ENCODE data around the gene MXI1. TPM values are rescaled to one million over a fixed set of nuclear protein-coding genes. Genes with fewer than 3 reads are reported as not detected.
A peak's percentile ranks its signal among the peaks of the same experiment; 100 is the strongest.
"Not testable (repeated sequence)": the region's sequence is repeated elsewhere in the genome, so short reads cannot be mapped to it uniquely, and the experiment has no call there.

Gene MXI1
- total RNA-seq, 1 donor from 2014 or later, result 12.1 TPM

- no peak for DNase-seq (ENCODE audit: low read depth in 2 of 2)
These were observed 26.0 kb upstream of the MXI1 start for GRCh38 chr10:110181451-110181850.

DNA sequence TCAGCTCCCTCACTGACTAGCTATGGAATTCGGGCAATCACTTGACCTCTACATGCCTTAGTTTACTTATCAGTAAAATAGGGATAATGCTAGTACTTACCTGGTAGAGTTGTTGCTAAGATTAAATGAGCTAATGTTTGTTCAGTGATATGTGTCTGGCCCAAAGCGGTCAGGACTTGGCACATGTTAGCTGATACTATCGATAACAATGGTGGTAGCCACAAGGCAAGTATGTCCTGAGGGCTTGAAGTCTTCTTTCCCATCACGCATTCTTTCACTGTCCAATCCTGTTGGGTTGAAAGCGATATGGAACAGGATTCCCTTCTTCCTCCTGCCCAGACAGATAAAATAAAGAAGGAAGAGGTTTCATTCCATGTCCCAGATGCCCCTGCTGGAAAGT lies 25.5 kb upstream of the MXI1 start:
- DNase-seq (ENCODE audit: low read depth in 2 of 2), result no peak

DNA sequence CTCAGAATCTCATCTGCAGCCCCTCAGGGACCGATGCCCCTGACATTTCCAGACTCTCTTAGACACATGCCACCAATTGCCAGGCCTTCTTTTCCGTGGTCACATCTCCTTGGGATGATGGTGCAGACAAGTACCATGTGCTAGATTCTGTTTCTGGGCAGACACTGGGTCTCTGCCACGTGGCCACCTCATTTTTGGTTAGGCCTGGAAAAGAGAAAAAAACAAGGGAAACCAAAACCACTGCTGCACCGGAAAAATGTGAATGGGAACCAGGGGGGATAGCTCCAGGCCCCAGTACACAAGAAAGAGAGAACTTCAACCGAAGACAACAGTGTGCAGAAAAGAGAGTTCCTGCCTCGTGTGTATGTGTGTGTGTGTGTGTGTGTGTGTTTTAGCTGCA lies 23.0 kb upstream of the MXI1 start:
- no peak for DNase-seq (ENCODE audit: low read depth in 2 of 2)

GRCh38 chr10:110185646-110186182 lies 21.7 kb upstream of the MXI1 start:
- DNase-seq (ENCODE audit: low read depth in 2 of 2), result not testable (repeated sequence)

- DNase-seq (ENCODE audit: low read depth in 2 of 2), result no peak
These were observed 17.2 kb upstream of the MXI1 start for GRCh38 chr10:110190170-110190569.

- no peak for DNase-seq (ENCODE audit: low read depth in 2 of 2)
These were observed 14.9 kb upstream of the MXI1 start for GRCh38 chr10:110192552-110192951.

DNA sequence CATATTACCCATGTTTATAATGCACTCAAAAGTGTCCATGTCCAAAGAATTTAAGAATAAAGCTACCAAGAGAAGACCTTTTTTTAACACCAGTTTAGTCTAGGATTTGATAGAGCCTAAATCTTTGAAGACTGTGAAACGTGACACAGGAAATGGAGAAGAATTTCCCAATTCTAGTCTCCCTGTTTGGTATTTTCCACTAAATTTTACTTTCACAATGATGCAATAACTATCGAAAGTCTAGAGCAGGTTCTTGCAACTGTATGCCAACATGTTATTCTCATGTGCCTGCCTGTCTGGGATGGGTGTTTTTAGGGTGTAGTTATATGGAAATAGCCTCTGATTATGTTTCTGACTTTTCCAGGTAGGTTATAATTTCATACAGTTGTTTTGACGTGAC lies 6.9 kb upstream of the MXI1 start:
- DNase-seq (ENCODE audit: low read depth in 2 of 2), result no peak

- not testable (repeated sequence) for DNase-seq (ENCODE audit: low read depth in 2 of 2)
These were observed 6.4 kb upstream of the MXI1 start for GRCh38 chr10:110201046-110201445.

DNA sequence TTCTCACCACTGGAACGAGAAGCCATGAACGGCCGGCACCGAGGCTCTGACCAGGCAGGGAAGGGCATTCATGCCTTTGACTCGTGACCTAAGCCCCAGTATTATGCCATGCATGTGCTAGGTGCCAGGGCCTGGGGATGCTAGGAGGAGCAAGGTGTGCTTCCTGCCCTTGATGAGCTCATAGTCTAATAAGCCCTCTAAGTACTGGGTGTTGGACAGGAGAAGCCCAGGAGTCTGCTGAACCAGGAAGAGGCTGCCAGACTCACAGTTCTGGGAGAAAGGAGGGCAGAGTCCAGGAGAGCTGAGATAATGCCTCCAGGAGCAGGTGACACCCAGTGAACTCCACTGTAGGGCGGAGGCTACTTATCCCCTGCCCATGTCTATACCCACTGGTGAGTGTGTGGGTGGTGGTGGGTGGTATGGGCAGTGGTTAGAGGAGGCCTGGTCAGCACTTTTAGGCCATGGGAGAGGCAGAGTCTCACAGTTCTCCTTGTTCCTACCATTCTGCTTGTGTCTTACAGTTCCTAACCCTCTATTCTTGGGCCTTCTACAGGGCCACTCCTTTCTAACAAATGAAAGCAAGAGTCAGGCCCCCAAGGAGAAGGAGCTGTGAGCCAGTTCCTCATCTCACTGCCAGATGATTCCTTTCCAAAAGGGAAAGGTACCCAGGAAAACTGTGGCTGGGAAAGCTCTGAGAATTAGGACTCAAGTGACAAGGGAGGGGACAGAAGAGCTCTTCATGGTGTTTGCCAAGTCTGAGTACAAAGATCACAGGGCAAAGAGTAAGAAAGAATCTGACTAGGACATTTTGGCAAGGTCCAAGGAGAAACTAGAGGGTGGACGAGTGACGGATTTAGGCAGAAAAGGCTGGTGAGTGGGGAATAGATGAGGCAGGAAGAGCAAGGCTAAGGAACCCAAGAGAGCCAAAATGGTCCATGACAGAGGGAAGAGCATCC lies 3.6 kb upstream of the MXI1 start:
- no peak for DNase-seq (ENCODE audit: low read depth in 2 of 2)

DNA sequence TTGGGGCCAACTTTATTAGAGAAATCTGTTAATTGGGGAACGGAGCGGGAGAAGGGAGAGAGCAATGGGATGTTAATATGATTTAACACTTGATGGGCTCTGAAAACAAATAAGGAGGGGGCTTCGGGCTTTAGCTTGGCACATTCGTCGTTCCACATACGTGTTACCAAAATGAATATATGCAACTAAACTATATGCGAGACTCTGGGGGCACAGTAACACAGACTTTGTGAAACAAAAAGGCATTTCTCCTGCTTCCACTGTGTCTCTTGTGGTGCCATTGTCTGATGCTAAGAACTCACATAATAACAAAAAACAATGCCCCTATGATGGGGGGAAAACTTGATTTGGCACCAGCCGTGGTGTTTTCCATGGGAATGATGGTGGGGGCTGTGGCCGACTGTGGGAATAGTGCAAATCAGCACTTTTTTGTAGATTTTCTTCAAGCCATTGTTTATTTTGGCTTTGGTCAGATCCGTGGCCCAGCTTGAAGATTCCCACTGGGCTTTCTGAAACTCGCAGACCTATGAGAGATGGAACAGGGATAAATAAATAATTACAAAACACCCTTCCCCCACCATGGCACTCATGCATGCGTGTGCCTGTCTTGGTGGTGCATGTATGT lies 2.2 kb upstream of the MXI1 start:
- no peak for DNase-seq (ENCODE audit: low read depth in 2 of 2)

GRCh38 chr10:110207805-110208613 lies 604 bp downstream of the MXI1 start:
- peak; percentile 15 to 19 for DNase-seq (ENCODE audit: low read depth in 2 of 2)

- peak; percentile 36 to 56 for DNase-seq (ENCODE audit: low read depth in 2 of 2)
These were observed 1.4 kb downstream of the MXI1 start for GRCh38 chr10:110208614-110209453.

DNA sequence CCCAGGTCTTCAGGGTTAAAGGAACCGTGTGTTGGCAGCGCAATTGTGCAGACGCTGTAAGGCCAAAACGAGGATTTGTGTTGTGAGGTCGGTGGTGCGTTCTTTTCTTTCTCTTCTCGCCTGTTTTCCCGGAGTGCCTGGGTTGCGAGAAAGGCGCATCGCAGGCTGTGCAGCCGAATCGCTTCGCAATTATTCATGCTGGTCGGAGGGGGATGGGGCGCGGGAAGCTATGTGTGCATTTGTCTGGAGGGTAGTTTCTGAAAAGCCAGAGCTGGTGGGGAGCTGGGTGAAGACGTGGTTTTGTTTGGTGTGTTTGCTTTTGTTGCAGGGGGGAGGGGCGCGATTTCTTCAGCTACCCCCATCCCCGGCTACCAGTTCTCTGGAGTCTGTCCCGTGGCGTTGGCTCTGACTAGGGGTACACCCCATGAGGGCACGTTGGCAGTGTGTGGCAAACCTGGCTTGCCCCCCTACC lies 2.1 kb downstream of the MXI1 start:
- DNase-seq (ENCODE audit: low read depth in 2 of 2), result peak; percentile 43 to 53

DNA sequence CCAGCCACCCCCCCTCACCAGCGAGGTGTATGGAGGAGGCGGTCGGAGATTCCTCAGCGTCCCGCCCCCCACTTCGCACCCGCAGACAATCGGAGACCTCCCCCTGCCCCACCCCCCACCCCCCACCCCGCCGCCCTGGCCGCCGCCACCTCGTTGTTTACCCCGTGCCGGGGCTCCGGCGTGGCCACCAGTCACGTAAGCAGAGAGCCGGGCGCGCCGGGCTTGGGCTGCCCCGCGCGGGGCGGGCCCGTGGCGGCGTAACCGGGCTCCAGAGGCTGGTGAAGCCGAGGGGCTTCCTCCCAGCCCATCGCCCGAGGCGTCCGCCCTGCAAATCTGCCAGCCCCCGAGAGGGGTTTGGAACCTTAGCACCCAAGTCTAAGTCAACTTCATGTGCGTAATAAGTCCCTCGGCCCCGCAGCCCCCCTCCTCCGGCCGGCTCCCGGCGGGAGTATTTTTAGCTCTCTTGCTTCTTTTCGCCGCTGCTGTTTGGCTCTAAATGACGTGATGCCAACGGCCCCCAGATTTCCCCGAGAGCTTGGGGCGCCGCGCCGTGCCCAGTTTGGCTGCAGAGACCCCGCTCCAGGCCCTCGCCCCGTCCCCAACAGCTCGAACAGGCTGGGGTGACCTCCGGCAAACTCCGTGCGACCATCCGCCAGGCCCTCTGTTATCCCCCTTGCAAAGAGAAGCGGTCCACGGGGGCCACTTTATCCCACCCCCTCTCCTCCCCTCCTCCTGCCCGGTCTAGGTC lies 2.7 kb downstream of the MXI1 start:
- peak; percentile 25 to 36 for DNase-seq (ENCODE audit: low read depth in 2 of 2)

DNA sequence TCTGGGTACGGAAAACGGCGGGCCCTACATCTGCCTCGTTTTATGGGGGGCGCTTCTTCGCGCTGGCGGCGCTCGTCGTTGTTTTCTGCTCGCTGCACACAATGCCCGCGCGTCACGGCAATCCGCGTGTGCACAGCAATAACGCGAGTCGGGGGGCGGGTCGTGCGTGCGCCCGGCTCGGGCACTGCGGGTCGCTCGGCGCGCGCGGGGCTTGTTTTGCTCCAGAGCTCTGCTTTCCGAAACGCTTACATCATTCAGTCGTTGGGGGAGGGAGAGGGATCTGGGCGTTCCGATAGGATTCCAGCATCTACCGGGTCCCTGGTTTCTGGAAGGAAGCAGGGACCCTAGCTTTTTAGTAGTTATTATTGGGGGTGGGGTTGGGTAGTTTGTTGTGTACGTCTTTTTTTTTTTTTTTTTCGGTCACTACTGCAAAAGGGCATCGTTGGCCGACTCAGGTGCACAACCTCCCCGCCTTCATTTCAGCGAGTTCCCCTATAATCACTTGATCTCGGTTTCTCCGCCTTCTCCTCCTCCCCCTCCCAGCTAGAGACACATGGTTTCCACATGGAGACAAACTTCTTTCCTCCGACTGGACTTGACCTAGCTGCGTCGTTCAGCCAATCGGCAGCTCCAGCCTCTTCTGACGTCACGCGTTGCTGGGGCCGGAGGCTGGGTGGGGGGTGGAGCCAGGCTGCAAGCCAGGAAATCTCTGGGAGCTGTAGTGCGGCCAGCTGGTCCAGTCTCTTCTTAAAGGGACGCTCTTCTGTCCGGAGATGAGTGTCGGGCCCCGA lies 3.5 kb downstream of the MXI1 start:
- peak; percentile 97 to 98 for DNase-seq (ENCODE audit: low read depth in 2 of 2)

DNA sequence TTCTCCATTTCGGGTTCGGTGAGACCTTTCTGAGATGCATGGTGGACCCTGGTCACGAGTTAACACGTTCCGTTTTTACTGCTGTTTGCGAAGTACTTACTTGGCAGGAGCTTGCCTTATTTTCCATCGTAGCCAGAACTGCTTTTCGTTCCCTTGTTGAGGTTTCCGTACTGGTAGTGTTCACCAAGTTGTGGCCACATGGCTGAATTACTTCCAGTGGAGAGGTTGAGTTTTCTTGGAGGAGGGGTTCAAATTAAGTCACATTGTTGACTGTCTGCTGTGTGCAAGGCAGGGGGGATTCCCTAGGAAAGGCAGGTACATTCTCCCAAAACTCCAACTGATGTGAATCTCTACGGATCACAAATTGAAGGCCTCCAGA lies 4.0 kb downstream of the MXI1 start:
- no peak for DNase-seq (ENCODE audit: low read depth in 2 of 2)

- no peak for DNase-seq (ENCODE audit: low read depth in 2 of 2)
These were observed 5.0 kb downstream of the MXI1 start for GRCh38 chr10:110212119-110213006.

- no peak for DNase-seq (ENCODE audit: low read depth in 2 of 2)
These were observed 7.0 kb downstream of the MXI1 start for GRCh38 chr10:110214371-110214826.

Data from lung microvascular endothelial cell (primary cell).